Coronary artery (tissue), 2 donors: Measurements from ENCODE around the gene HTR4.

Source experiments
- DNase-seq: peaks from one replicate; pipeline ENCODE4 v3.0.0-alpha.2; 2017; ENCODE audit warnings: low spot score
- H3K27ac ChIP-seq, 2 donors: fragments of 200-600 bp; sonication (generic); one replicate each; pipeline ENCODE4 v1.5.1; 2016 to 2019
- H3K4me3 ChIP-seq: fragments of 200-600 bp; sonication (generic); 2 replicates; pipeline ENCODE4 v1.5.1; 2016; ENCODE audit warnings: mild to moderate bottlenecking, moderate library complexity
- CTCF ChIP-seq: fragments of 200-600 bp; sonication (generic); IDR thresholded peaks from one replicate; pipeline ENCODE4 v1.5.1; 2019; ENCODE audit warnings: antibody characterized with exemption

Gene HTR4

DNA sequence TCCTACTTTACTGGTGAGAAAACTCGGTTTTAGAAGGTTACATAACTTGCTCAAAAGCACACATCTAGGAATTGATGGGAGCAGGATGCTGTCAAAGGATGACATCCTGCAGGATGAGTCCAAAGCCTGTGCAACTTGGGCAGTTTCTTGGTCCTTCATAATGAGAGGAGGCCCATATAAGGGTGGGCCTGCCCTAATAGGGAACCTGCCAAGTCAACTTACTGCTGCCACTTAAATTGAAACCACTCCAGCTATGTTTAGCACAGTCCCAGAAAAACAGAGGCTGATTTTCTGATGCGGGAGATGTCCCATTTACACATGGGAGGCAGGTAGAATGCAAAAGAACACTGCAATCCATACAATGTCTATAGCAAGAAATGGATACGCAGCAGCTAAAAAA is 208.7 kb downstream of the HTR4 start:
- no peak overlapping the region for H3K27ac ChIP-seq
- no peak overlapping the region for H3K4me3 ChIP-seq
- no peak for TF ChIP-seq CTCF
- no peak for DNase-seq

DNA sequence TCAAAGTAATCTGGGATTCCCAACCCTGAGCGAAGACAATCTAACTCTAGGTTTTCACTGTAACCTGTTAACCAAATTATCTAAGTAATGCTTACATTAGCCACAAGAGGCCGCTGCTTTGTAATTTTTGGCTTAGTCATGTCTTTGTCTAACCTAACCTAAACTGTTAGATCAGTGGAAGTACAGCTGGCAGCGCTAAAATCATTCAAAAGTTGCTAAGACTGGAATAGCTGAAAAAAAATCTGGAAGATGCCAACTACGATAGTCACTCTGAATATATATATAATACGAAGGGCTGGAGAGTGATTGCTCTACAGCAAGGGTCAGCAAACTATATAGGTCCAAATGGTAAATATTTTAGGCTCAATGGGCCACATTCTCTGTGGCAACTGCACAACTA is 210.3 kb downstream of the HTR4 start:
- H3K4me3 ChIP-seq, result no peak overlapping the region
- no peak overlapping the region for H3K27ac ChIP-seq
- TF ChIP-seq CTCF, result peak; percentile 62
- DNase-seq, result no peak

GRCh38 chr5:148443241-148443640 is 211.1 kb downstream of the HTR4 start:
- no peak for TF ChIP-seq CTCF
- H3K27ac ChIP-seq, result no peak overlapping the region
- H3K4me3 ChIP-seq, result no peak overlapping the region
- no peak for DNase-seq

- no peak for TF ChIP-seq CTCF
- Histone ChIP-seq H3K4me3 (no peak overlapping the region), H3K27ac (no peak overlapping the region)
- DNase-seq, result no peak
Measured at GRCh38 chr5:148438933-148439332, 215.4 kb downstream of the HTR4 start.

GRCh38 chr5:148437249-148437648 is 217.1 kb downstream of the HTR4 start:
- no peak overlapping the region for H3K27ac ChIP-seq
- no peak for TF ChIP-seq CTCF
- H3K4me3 ChIP-seq, result no peak overlapping the region
- no peak for DNase-seq

GRCh38 chr5:148436029-148436428 is 218.3 kb downstream of the HTR4 start:
- Histone ChIP-seq H3K4me3 (no peak overlapping the region), H3K27ac (no peak overlapping the region)
- TF ChIP-seq CTCF, result no peak
- no peak for DNase-seq

DNA sequence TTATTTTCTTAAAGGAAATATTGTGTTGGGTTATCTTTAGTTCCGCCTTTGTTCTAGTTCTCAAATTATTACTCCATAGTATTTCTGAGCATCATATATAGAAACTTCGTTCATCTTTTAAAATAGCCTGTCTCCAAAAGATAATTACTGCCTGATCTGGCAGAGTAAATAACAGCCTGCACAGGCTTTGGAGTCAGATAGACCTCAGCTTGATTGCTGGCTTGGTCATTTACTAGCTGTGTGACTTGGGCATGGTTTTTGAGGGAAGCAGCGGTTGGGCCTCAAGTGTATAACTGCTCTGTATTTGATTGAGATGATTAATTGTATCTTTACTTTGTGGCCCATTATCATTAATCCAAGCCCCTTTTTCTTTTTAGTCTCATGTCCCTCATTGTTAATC is 220.5 kb downstream of the HTR4 start:
- no peak for TF ChIP-seq CTCF
- DNase-seq, result no peak
- no peak overlapping the region for H3K4me3 ChIP-seq

More for the DNA sequence above, 220.5 kb downstream of the HTR4 start:
- H3K27ac ChIP-seq, result no peak overlapping the region
